Measurements from ENCODE around the gene PLA2G2C.
"Not testable (repeated sequence)": the region's sequence is repeated elsewhere in the genome, so short reads cannot be mapped to it uniquely, and the experiment has no call there.

DNA sequence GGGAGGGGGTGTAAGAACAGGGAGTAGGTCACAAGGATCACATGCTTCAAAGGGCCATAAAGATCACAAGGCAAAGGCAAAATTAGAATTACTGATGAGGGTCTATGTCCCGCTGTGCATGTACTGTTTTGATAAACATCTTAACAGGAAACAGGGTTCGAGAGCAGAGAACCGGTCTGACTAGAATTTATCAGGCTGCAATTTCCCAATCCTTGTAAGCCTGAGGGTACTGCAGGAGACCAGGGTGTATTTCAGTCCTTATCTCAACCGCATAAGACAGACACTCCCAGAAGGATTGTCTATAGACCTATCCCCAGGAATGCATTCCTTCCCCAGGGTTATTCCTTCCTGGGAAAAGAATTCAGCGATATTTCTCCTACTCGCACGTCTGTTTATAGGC, 46.2 kb upstream of the PLA2G2C start:
- TF ChIP-seq, protein P1, sequence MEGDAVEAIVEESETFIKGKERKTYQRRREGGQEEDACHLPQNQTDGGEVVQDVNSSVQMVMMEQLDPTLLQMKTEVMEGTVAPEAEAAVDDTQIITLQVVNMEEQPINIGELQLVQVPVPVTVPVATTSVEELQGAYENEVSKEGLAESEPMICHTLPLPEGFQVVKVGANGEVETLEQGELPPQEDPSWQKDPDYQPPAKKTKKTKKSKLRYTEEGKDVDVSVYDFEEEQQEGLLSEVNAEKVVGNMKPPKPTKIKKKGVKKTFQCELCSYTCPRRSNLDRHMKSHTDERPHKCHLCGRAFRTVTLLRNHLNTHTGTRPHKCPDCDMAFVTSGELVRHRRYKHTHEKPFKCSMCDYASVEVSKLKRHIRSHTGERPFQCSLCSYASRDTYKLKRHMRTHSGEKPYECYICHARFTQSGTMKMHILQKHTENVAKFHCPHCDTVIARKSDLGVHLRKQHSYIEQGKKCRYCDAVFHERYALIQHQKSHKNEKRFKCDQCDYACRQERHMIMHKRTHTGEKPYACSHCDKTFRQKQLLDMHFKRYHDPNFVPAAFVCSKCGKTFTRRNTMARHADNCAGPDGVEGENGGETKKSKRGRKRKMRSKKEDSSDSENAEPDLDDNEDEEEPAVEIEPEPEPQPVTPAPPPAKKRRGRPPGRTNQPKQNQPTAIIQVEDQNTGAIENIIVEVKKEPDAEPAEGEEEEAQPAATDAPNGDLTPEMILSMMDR (IDR thresholded peaks at IDR 0.05; ENCODE audit: borderline replicate concordance, extremely low read depth, low read length, poor library complexity, severe bottlenecking): not testable (repeated sequence)
- not testable (repeated sequence) for TF ChIP-seq EZH2 (IDR thresholded peaks at IDR 0.05; ENCODE audit: borderline replicate concordance, low read depth, low read length, severe bottlenecking)
